ENCODE measurements around the gene CUEDC2. TPM values are rescaled to one million over a fixed set of nuclear protein-coding genes. Genes with fewer than 3 reads are reported as not detected.
A peak's percentile ranks its signal among the peaks of the same experiment; 100 is the strongest.

CUEDC2 gene
- total and polyA plus RNA-seq, 2 donors (not counting 1 experiment from before 2014, with no cell fraction given): 60.8 to 62.3 TPM

DNA sequence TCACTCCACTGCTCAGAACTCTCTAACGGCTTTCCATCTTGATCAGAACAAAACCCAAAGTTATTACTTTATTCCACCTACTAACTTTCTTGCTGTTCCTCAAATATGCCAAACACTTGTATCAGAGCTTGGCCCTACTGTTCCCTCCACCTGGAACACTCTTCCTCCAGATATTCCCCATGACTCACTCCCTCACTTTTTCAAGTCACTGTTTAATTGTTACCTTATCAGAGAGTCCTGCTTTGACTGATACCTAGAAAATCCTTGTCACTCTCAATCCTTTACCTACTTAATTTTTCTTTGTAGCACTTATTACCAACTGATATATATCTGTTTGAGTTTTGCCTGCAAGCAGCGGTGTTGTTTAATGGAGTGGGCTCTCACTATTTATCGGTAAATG lies 42.5 kb downstream of the CUEDC2 start:
- Histone ChIP-seq H3K9ac (ENCODE audit: insufficient read depth, low read length) (no peak overlapping the region), H3K4me3 (replicated peaks in 1 of 4; ENCODE audit: control extremely low read depth in 1 of 4, insufficient read depth in 1 of 4, low read depth in 3 of 4, low read length in 4 of 4) (no peak overlapping the region), H2AFZ (ENCODE audit: low read length) (no peak overlapping the region), H3K79me2 (ENCODE audit: control insufficient read depth, insufficient read depth, low read length) (no peaks in the 10 kb centered on the region), H3K4me2 (ENCODE audit: extremely low read depth, insufficient read depth, low read length) (no peak overlapping the region), H3K27me3 (ENCODE audit: control insufficient read depth, insufficient read depth, low read length) (no peaks in the 10 kb centered on the region), H3K9me3 (ENCODE audit: control insufficient read depth, insufficient read depth, low read depth, low read length) (no peaks in the 10 kb centered on the region), H3K27ac (ENCODE audit: insufficient read depth, low read length) (no peak overlapping the region), H3K4me1 (ENCODE audit: control insufficient read depth, extremely low read depth, insufficient read depth, low read length) (no peaks in the 10 kb centered on the region), H4K20me1 (ENCODE audit: control insufficient read depth, extremely low read depth, insufficient read depth, low read length) (no peaks in the 10 kb centered on the region), H3K36me3 (ENCODE audit: control insufficient read depth, insufficient read depth, low read length) (no peaks in the 10 kb centered on the region)
- no peak for DNase-seq (ENCODE audit: low read depth in 2 of 2)
- TF ChIP-seq, protein P1, sequence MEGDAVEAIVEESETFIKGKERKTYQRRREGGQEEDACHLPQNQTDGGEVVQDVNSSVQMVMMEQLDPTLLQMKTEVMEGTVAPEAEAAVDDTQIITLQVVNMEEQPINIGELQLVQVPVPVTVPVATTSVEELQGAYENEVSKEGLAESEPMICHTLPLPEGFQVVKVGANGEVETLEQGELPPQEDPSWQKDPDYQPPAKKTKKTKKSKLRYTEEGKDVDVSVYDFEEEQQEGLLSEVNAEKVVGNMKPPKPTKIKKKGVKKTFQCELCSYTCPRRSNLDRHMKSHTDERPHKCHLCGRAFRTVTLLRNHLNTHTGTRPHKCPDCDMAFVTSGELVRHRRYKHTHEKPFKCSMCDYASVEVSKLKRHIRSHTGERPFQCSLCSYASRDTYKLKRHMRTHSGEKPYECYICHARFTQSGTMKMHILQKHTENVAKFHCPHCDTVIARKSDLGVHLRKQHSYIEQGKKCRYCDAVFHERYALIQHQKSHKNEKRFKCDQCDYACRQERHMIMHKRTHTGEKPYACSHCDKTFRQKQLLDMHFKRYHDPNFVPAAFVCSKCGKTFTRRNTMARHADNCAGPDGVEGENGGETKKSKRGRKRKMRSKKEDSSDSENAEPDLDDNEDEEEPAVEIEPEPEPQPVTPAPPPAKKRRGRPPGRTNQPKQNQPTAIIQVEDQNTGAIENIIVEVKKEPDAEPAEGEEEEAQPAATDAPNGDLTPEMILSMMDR (conservative IDR thresholded peaks at IDR 0.05 in 1 of 2, IDR thresholded peaks at IDR 0.05 in 1 of 2; ENCODE audit: low read depth in 1 of 2, low read length in 2 of 2): no peak
- TF ChIP-seq EZH2 (IDR thresholded peaks at IDR 0.05; ENCODE audit: low read length, missing control alignments): no peak

DNA sequence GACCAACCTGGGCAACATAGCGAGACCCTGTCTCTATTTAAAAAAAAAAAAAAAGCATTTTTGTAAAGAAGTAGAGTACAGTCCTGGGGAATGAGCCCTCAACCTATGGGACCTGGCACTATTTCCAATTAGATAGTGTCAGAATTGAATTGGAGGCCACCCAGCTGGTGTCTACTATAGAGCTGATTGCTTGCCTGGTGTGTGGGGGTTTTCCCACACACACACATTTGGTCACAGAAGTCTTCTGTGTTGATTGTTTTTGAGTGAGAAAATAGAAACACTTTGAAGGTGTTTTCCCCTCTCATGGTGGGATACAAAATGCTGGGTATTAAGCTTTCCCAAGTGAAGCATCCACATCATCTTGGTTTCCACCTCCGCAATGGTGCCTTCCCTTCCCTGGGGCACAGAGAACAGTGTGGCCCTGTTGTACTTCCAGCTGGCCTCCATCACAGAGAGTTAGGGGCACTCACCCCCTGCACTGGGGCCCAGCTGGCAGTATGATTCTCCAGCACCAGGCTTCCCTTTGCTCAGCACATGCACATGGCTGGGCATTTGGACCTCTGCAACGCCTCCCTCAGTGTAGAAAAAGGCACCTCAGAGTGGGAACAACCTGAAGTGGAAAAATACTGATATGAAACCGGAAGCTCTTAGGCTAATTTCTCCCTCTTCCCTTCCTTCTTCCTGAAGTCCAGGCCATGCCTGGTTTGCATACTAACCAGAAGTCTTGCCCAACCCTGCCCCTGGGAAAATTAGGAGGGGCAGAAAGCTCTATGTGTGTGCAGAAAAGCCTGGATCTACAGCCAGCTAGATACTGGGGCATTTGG lies 47.6 kb downstream of the CUEDC2 start:
- Histone ChIP-seq H3K27ac (ENCODE audit: insufficient read depth, low read length) (no peak overlapping the region), H3K27me3 (ENCODE audit: control insufficient read depth, insufficient read depth, low read length) (no peaks in the 10 kb centered on the region), H3K36me3 (ENCODE audit: control insufficient read depth, insufficient read depth, low read length) (peaks cover 11% of the 10 kb centered on the region), H3K9ac (ENCODE audit: insufficient read depth, low read length) (no peak overlapping the region), H2AFZ (ENCODE audit: low read length) (no peak overlapping the region), H3K79me2 (ENCODE audit: control insufficient read depth, insufficient read depth, low read length) (no peaks in the 10 kb centered on the region), H3K4me2 (ENCODE audit: extremely low read depth, insufficient read depth, low read length) (no peak overlapping the region), H3K4me3 (replicated peaks in 1 of 4; ENCODE audit: control extremely low read depth in 1 of 4, insufficient read depth in 1 of 4, low read depth in 3 of 4, low read length in 4 of 4) (no peak overlapping the region), H3K4me1 (ENCODE audit: control insufficient read depth, extremely low read depth, insufficient read depth, low read length) (no peaks in the 10 kb centered on the region), H3K9me3 (ENCODE audit: control insufficient read depth, insufficient read depth, low read depth, low read length) (no peaks in the 10 kb centered on the region), H4K20me1 (ENCODE audit: control insufficient read depth, extremely low read depth, insufficient read depth, low read length) (no peaks in the 10 kb centered on the region)
- DNase-seq (ENCODE audit: low read depth in 2 of 2): peak in 1 of 2 donors; percentile 42
- no peak for TF ChIP-seq EZH2 (IDR thresholded peaks at IDR 0.05; ENCODE audit: low read length, missing control alignments)
- TF ChIP-seq, protein P1 (conservative IDR thresholded peaks at IDR 0.05 in 1 of 2, IDR thresholded peaks at IDR 0.05 in 1 of 2; ENCODE audit: low read depth in 1 of 2, low read length in 2 of 2): no peak

DNA sequence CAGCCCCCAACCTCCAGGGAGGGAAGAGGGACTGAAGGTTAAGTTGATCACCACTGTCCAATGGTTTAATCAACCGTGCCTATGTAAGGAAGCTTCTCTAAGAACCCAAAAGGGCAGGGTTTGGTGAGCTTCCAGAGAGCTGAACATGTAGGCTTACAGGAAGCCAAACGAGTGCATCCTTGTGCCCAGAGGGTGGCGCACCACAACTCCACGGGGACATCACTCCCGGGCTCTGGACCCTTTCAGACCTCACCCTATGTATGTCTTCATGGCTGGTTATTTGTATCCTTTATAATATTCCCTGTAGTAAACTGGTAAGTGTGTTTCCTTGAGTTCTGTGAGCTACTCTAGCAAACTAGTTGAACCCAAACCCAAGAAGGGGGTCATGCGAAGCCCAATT lies 48.3 kb downstream of the CUEDC2 start:
- H3K9ac ChIP-seq (ENCODE audit: insufficient read depth, low read length): no peak overlapping the region
- no peak overlapping the region for H3K4me3 ChIP-seq (replicated peaks in 1 of 4; ENCODE audit: control extremely low read depth in 1 of 4, insufficient read depth in 1 of 4, low read depth in 3 of 4, low read length in 4 of 4)
- no peaks in the 10 kb centered on the region for H3K4me1 ChIP-seq (ENCODE audit: control insufficient read depth, extremely low read depth, insufficient read depth, low read length)
- H3K9me3 ChIP-seq (ENCODE audit: control insufficient read depth, insufficient read depth, low read depth, low read length): no peaks in the 10 kb centered on the region
- no peak overlapping the region for H2AFZ ChIP-seq (ENCODE audit: low read length)
- DNase-seq (ENCODE audit: low read depth in 2 of 2): peak in 1 of 2 donors; percentile 12
- TF ChIP-seq EZH2 (IDR thresholded peaks at IDR 0.05; ENCODE audit: low read length, missing control alignments): no peak
- TF ChIP-seq, protein P1 (conservative IDR thresholded peaks at IDR 0.05 in 1 of 2, IDR thresholded peaks at IDR 0.05 in 1 of 2; ENCODE audit: low read depth in 1 of 2, low read length in 2 of 2): peak in 1 of 2 donors; percentile 31
- no peak overlapping the region for H3K27ac ChIP-seq (ENCODE audit: insufficient read depth, low read length)
- no peaks in the 10 kb centered on the region for H3K79me2 ChIP-seq (ENCODE audit: control insufficient read depth, insufficient read depth, low read length)
- H3K4me2 ChIP-seq (ENCODE audit: extremely low read depth, insufficient read depth, low read length): no peak overlapping the region
- no peaks in the 10 kb centered on the region for H4K20me1 ChIP-seq (ENCODE audit: control insufficient read depth, extremely low read depth, insufficient read depth, low read length)
- H3K27me3 ChIP-seq (ENCODE audit: control insufficient read depth, insufficient read depth, low read length): no peaks in the 10 kb centered on the region
- H3K36me3 ChIP-seq (ENCODE audit: control insufficient read depth, insufficient read depth, low read length): peaks cover 18% of the 10 kb centered on the region

Data from fibroblast of lung (primary cell).